Inferior parietal cortex (tissue), 1 donor: Measurements from ENCODE around the gene FGF1.

ENCODE experiments used
- DNase-seq: peaks from one replicate; pipeline ENCODE4 v3.0.0-alpha.2; 2016; ENCODE audit errors: extremely low spot score

The FGF1 gene

GRCh38 chr5:142542906-142543305, 143.0 kb downstream of the FGF1 start:
- DNase-seq: peak; percentile 20
